ENCODE data around the gene PHACTR4.

DNA sequence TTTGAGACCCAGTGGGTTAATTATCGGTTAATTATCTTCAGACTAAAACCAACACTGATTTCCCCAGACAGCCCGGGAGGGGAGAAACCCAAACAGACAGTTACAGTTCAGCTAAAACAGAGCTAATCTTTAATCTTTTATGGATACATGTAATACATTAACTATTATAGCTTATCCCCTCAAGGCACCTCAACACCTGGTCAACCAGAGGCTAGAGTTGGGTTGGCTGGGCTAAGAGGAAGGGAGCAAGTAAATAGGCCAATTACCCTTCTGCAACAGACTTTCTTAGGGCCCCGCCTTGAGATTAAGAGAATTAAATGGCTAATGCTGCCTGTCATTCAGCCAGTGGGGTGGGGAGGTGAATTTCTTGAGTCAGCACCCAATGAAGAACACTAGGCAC is 47.3 kb upstream of the PHACTR4 start:
- TF ChIP-seq, protein P1, sequence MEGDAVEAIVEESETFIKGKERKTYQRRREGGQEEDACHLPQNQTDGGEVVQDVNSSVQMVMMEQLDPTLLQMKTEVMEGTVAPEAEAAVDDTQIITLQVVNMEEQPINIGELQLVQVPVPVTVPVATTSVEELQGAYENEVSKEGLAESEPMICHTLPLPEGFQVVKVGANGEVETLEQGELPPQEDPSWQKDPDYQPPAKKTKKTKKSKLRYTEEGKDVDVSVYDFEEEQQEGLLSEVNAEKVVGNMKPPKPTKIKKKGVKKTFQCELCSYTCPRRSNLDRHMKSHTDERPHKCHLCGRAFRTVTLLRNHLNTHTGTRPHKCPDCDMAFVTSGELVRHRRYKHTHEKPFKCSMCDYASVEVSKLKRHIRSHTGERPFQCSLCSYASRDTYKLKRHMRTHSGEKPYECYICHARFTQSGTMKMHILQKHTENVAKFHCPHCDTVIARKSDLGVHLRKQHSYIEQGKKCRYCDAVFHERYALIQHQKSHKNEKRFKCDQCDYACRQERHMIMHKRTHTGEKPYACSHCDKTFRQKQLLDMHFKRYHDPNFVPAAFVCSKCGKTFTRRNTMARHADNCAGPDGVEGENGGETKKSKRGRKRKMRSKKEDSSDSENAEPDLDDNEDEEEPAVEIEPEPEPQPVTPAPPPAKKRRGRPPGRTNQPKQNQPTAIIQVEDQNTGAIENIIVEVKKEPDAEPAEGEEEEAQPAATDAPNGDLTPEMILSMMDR (IDR thresholded peaks at IDR 0.05): no peak
- no peak for TF ChIP-seq POLR2A (IDR thresholded peaks at IDR 0.05)

All from adrenal gland (tissue), 5 donors.